ENCODE measurements around the gene SCARB1.

Gene SCARB1

DNA sequence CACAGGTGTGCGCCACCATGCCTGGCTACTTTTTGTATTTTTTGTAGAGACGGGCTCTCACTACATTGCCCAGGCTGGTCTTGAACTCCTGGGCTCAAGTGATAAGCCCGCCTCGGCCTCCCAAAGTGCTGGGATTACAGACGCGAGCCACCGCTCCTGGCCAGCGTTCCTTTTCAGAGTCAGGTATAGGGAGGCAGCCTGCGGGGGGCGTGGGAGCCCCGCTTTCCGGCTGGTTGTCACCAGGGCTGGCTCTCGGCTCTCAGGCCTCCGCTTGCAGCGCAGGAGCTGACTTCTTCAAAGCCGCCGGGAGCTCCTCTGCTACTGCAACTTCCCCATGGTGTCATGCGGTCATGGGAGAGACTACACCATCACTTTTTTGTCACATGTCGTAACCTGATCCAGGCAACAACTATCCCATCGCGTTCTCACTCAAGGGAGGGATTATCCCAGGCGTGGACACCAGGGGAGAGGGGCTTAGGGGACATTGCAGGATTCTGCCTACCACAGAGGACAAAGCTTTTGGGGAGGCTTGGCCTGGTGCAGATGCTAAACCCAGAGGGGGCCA is 129.4 kb downstream of the SCARB1 start:
- no peak for DNase-seq (ENCODE audit: low read depth in 2 of 2, low spot score in 1 of 2)

DNA sequence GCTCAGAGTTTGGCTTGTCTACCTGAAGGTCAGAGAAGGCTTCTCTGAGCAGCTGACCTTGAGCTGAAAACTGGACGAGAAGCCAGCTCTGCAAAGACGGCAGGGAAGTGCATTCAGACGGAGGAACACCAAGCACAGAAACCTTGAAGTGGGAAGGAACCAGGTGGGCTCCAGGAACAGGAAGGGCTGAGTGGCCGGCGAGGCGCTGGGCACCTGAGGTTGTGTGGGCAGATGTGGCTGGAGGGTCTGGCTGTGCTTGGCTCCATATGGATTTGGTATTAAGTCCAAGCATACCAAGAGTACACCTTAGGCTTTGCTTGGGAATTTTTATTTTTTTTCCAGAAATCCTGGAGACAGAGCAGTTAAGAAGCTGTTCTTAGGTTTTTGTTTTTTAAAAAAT is 130.6 kb downstream of the SCARB1 start:
- no peak for DNase-seq (ENCODE audit: low read depth in 2 of 2, low spot score in 1 of 2)

DNA sequence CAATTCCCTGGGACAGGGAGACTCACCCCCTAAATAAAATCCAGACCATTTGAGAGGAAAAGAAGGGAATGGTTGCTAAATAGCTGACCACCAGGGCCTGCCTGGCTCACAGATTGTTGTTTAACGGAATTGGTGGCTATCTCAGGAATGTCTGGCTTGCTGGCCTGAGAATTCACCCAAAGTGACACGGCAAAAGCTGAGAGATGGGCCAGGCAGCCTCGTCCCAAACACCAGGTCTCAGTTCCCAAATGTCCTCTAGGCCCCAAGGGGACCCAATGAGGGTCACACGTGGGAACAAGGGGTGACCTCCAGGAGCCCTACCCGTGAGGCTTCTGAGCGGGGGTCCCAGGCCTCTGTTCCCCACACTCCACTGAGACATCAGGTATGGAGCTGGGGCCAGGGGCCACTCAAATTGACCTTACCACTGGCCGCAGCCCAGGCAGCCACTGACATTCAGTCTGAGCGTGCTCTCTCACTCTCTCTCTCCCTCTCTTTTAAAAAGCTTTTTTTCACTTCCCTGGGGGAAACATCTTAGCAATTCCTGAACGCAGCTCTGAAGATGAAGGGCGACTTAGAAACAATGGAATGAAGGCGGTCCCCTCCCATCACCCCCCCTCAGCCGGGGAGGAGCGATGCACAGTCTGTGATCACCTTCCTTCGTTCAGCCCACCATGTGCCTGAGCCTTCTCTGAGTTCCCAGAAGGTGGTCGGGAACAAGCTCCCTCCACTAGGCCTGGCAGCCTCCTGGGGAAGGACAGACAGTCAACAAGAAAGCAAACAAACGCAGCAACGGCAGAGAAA is 131.2 kb downstream of the SCARB1 start:
- DNase-seq (ENCODE audit: low read depth in 2 of 2, low spot score in 1 of 2): no peak

DNA sequence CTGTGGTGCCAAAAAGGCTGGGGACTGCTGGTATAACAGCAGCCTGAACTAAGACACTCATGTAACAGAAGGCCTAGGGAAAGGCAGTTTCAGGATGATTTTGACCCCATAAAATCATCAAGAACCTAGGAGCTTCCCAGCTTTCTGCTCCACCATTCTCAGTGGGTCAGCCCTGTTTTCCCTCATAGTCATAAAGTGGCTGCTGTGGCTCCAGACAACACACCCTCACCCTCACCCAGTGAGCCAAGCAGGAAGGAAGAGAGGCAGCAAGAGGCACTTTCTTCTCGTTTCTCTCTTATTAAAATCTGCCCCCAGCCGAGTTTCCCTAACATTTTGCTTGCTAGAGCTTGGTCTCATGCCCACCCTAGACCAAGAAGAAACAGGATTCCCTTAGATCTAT is 131.8 kb downstream of the SCARB1 start:
- no peak for DNase-seq (ENCODE audit: low read depth in 2 of 2, low spot score in 1 of 2)

DNA sequence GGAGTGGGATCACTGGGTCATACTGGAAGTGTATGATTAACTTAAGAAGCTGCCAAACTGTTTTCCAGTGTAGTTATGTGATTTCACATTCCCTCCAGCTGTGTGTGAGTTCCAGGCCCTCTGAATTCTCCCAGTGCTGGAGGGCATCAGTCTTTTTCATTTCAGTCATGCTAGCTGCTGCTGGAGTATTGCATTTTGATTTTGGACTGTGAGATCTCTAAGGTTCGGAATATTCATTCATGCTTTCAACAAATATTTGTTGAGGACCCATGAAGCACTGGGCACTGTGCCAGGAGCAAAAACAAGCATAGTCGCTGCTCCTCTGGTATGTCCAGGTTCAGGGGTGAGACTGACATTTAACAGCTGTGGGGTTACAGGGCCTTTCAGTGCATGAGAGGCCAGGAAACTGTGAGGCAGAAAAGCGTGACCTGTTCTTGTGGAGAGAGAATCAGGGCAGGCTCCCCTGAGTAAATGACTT is 133.2 kb downstream of the SCARB1 start:
- DNase-seq (ENCODE audit: low read depth in 2 of 2, low spot score in 1 of 2): no peak

DNA sequence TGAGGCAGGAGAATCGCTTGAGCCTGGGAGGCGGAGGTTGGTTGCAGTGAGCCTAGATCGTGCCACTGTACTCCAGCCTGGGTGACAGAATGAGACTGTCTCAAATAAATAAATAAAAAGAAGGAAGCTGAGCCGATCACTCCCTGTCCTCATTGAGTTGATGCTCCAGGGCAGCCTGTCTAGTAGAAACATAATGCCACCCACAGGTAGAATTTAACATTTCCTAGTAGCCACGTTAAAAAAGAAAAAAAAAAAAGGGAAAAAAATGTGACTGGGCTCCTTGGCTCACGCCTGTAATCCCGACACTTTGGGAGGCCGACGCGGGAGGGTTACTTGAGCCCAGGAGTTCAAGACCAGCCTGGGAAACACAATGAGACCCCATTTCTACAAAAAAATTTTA is 135.7 kb downstream of the SCARB1 start:
- DNase-seq (ENCODE audit: low read depth in 2 of 2, low spot score in 1 of 2): no peak

DNA sequence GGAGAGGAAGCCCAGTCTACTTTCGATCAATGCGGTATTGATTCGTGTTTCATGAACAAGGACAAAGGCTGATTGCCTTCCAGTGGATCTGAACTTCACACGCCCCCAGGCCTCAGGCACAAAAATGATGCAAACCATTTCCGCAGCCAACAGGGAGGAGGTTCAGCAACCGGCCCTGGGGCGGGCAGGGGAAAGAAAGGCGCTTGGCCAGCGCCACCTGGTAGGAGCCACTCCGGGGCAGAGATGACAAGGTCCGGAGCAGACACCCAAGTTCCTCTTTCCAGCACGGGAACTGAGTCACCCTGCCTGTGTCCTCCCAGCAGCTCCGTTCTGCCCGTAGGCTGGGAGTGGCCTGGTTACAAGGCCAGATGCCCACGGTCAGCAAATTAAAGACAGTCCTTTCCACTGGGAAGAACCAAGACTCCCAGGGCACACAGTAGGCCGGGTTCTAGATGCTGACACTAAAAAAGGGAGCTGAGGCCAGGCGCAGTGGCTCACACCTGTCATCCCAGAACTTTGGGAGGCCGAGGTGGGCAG is 136.3 kb downstream of the SCARB1 start:
- no peak for DNase-seq (ENCODE audit: low read depth in 2 of 2, low spot score in 1 of 2)
